Measurements from ENCODE around the gene TPMT.
"Not testable (repeated sequence)": the region's sequence is repeated elsewhere in the genome, so short reads cannot be mapped to it uniquely, and the experiment has no call there.

TPMT gene

GRCh38 chr6:18178960-18179615 is 24.2 kb upstream of the TPMT start:
- Histone ChIP-seq H3K36me3 (ENCODE audit: insufficient read depth, low read length) (no peaks in the 10 kb centered on the region), H3K9me3 (ENCODE audit: low read length) (no peaks in the 10 kb centered on the region), H3K27me3 (ENCODE audit: control insufficient read depth in 1 of 2, insufficient read depth in 2 of 2, low read length in 2 of 2) (no peaks in the 10 kb centered on the region), H3K9ac (ENCODE audit: low read length) (no peak overlapping the region), H3K4me1 (ENCODE audit: insufficient read depth, low read length) (peaks cover 3% of the 10 kb centered on the region), H3K4me3 (ENCODE audit: low read depth in 1 of 2, low read length in 2 of 2) (no peak overlapping the region), H3K27ac (ENCODE audit: low read depth, low read length) (no peak overlapping the region)

- Histone ChIP-seq H3K4me1 (ENCODE audit: insufficient read depth, low read length) (no peaks in the 10 kb centered on the region), H3K27ac (ENCODE audit: low read depth, low read length) (no peak overlapping the region), H3K9me3 (ENCODE audit: low read length) (no peaks in the 10 kb centered on the region), H3K27me3 (ENCODE audit: control insufficient read depth in 1 of 2, insufficient read depth in 2 of 2, low read length in 2 of 2) (no peaks in the 10 kb centered on the region), H3K4me3 (ENCODE audit: low read depth in 1 of 2, low read length in 2 of 2) (no peak overlapping the region), H3K36me3 (ENCODE audit: insufficient read depth, low read length) (no peaks in the 10 kb centered on the region), H3K9ac (ENCODE audit: low read length) (no peak overlapping the region)
Measured at GRCh38 chr6:18177286-18177965, 22.5 kb upstream of the TPMT start.

GRCh38 chr6:18176198-18176597 is 21.3 kb upstream of the TPMT start:
- H3K27me3 ChIP-seq (ENCODE audit: control insufficient read depth in 1 of 2, insufficient read depth in 2 of 2, low read length in 2 of 2); H3K4me1 ChIP-seq (ENCODE audit: insufficient read depth, low read length); H3K9me3 ChIP-seq (ENCODE audit: low read length); H3K4me3 ChIP-seq (ENCODE audit: low read depth in 1 of 2, low read length in 2 of 2); H3K9ac ChIP-seq (ENCODE audit: low read length); H3K27ac ChIP-seq (ENCODE audit: low read depth, low read length); H3K36me3 ChIP-seq (ENCODE audit: insufficient read depth, low read length): not testable (repeated sequence)

- Histone ChIP-seq H3K27me3 (ENCODE audit: control insufficient read depth in 1 of 2, insufficient read depth in 2 of 2, low read length in 2 of 2) (no peaks in the 10 kb centered on the region), H3K36me3 (ENCODE audit: insufficient read depth, low read length) (peaks cover 21% of the 10 kb centered on the region), H3K27ac (ENCODE audit: low read depth, low read length) (no peak overlapping the region)
Measured at GRCh38 chr6:18171871-18172270, 17.0 kb upstream of the TPMT start.

GRCh38 chr6:18168264-18168663 is 13.4 kb upstream of the TPMT start:
- Histone ChIP-seq H3K9ac (ENCODE audit: low read length) (no peak overlapping the region), H3K27ac (ENCODE audit: low read depth, low read length) (no peak overlapping the region), H3K9me3 (ENCODE audit: low read length) (no peaks in the 10 kb centered on the region), H3K4me3 (ENCODE audit: low read depth in 1 of 2, low read length in 2 of 2) (no peak overlapping the region), H3K36me3 (ENCODE audit: insufficient read depth, low read length) (peaks cover 21% of the 10 kb centered on the region), H3K4me1 (ENCODE audit: insufficient read depth, low read length) (no peaks in the 10 kb centered on the region), H3K27me3 (ENCODE audit: control insufficient read depth in 1 of 2, insufficient read depth in 2 of 2, low read length in 2 of 2) (no peaks in the 10 kb centered on the region)

More at GRCh38 chr6:18171871-18172270, 17.0 kb upstream of the TPMT start:
- Histone ChIP-seq H3K4me1 (ENCODE audit: insufficient read depth, low read length) (no peaks in the 10 kb centered on the region), H3K4me3 (ENCODE audit: low read depth in 1 of 2, low read length in 2 of 2) (no peak overlapping the region), H3K9ac (ENCODE audit: low read length) (no peak overlapping the region), H3K9me3 (ENCODE audit: low read length) (no peaks in the 10 kb centered on the region)

- Histone ChIP-seq H3K27ac (ENCODE audit: low read depth, low read length) (no peak overlapping the region), H3K27me3 (ENCODE audit: control insufficient read depth in 1 of 2, insufficient read depth in 2 of 2, low read length in 2 of 2) (no peaks in the 10 kb centered on the region), H3K4me3 (ENCODE audit: low read depth in 1 of 2, low read length in 2 of 2) (no peak overlapping the region), H3K9me3 (ENCODE audit: low read length) (no peaks in the 10 kb centered on the region), H3K9ac (ENCODE audit: low read length) (no peak overlapping the region), H3K4me1 (ENCODE audit: insufficient read depth, low read length) (no peaks in the 10 kb centered on the region), H3K36me3 (ENCODE audit: insufficient read depth, low read length) (peaks cover 29% of the 10 kb centered on the region)
Measured at GRCh38 chr6:18166312-18167036, 11.6 kb upstream of the TPMT start.

GRCh38 chr6:18165751-18166150 is 10.9 kb upstream of the TPMT start:
- Histone ChIP-seq H3K27me3 (ENCODE audit: control insufficient read depth in 1 of 2, insufficient read depth in 2 of 2, low read length in 2 of 2) (no peaks in the 10 kb centered on the region), H3K27ac (ENCODE audit: low read depth, low read length) (no peak overlapping the region), H3K9me3 (ENCODE audit: low read length) (no peaks in the 10 kb centered on the region), H3K9ac (ENCODE audit: low read length) (no peak overlapping the region), H3K36me3 (ENCODE audit: insufficient read depth, low read length) (peaks cover 31% of the 10 kb centered on the region), H3K4me1 (ENCODE audit: insufficient read depth, low read length) (no peaks in the 10 kb centered on the region), H3K4me3 (ENCODE audit: low read depth in 1 of 2, low read length in 2 of 2) (no peak overlapping the region)

GRCh38 chr6:18162401-18162800 is 7.5 kb upstream of the TPMT start:
- Histone ChIP-seq H3K27ac (ENCODE audit: low read depth, low read length) (no peak overlapping the region), H3K9me3 (ENCODE audit: low read length) (no peaks in the 10 kb centered on the region), H3K9ac (ENCODE audit: low read length) (no peak overlapping the region), H3K4me1 (ENCODE audit: insufficient read depth, low read length) (no peaks in the 10 kb centered on the region), H3K4me3 (ENCODE audit: low read depth in 1 of 2, low read length in 2 of 2) (no peak overlapping the region), H3K36me3 (ENCODE audit: insufficient read depth, low read length) (peaks cover 17% of the 10 kb centered on the region), H3K27me3 (ENCODE audit: control insufficient read depth in 1 of 2, insufficient read depth in 2 of 2, low read length in 2 of 2) (no peaks in the 10 kb centered on the region)

- Histone ChIP-seq H3K9ac (ENCODE audit: low read length) (no peak overlapping the region), H3K9me3 (ENCODE audit: low read length) (no peaks in the 10 kb centered on the region), H3K36me3 (ENCODE audit: insufficient read depth, low read length) (peaks cover 17% of the 10 kb centered on the region), H3K27ac (ENCODE audit: low read depth, low read length) (no peak overlapping the region), H3K4me3 (ENCODE audit: low read depth in 1 of 2, low read length in 2 of 2) (no peak overlapping the region), H3K27me3 (ENCODE audit: control insufficient read depth in 1 of 2, insufficient read depth in 2 of 2, low read length in 2 of 2) (no peaks in the 10 kb centered on the region), H3K4me1 (ENCODE audit: insufficient read depth, low read length) (no peaks in the 10 kb centered on the region)
Measured at GRCh38 chr6:18161431-18161830, 6.6 kb upstream of the TPMT start.

GRCh38 chr6:18160911-18161310 is 6.0 kb upstream of the TPMT start:
- Histone ChIP-seq H3K4me1 (ENCODE audit: insufficient read depth, low read length) (no peaks in the 10 kb centered on the region), H3K36me3 (ENCODE audit: insufficient read depth, low read length) (peaks cover 17% of the 10 kb centered on the region), H3K9me3 (ENCODE audit: low read length) (no peaks in the 10 kb centered on the region), H3K27ac (ENCODE audit: low read depth, low read length) (no peak overlapping the region), H3K4me3 (ENCODE audit: low read depth in 1 of 2, low read length in 2 of 2) (no peak overlapping the region), H3K27me3 (ENCODE audit: control insufficient read depth in 1 of 2, insufficient read depth in 2 of 2, low read length in 2 of 2) (no peaks in the 10 kb centered on the region), H3K9ac (ENCODE audit: low read length) (no peak overlapping the region)

- Histone ChIP-seq H3K4me1 (ENCODE audit: insufficient read depth, low read length) (peaks cover 12% of the 10 kb centered on the region), H3K9ac (ENCODE audit: low read length) (peak overlapping the region; percentile 47), H3K27me3 (ENCODE audit: control insufficient read depth in 1 of 2, insufficient read depth in 2 of 2, low read length in 2 of 2) (no peaks in the 10 kb centered on the region), H3K27ac (ENCODE audit: low read depth, low read length) (peak overlapping the region; percentile 61), H3K4me3 (ENCODE audit: low read depth in 1 of 2, low read length in 2 of 2) (peak overlapping the region; percentile 82 to 96), H3K36me3 (ENCODE audit: insufficient read depth, low read length) (peaks cover 2% of the 10 kb centered on the region), H3K9me3 (ENCODE audit: low read length) (no peaks in the 10 kb centered on the region)
Measured at GRCh38 chr6:18155864-18156421, 1.1 kb upstream of the TPMT start.
